ENCODE measurements around the gene NOD1. TPM values are rescaled to one million over a fixed set of nuclear protein-coding genes. Genes with fewer than 3 reads are reported as not detected.
"Not testable (repeated sequence)": the region's sequence is repeated elsewhere in the genome, so short reads cannot be mapped to it uniquely, and the experiment has no call there.

NOD1 gene
- total RNA-seq, 1 donor from 2014 or later = 7.8 TPM

DNA sequence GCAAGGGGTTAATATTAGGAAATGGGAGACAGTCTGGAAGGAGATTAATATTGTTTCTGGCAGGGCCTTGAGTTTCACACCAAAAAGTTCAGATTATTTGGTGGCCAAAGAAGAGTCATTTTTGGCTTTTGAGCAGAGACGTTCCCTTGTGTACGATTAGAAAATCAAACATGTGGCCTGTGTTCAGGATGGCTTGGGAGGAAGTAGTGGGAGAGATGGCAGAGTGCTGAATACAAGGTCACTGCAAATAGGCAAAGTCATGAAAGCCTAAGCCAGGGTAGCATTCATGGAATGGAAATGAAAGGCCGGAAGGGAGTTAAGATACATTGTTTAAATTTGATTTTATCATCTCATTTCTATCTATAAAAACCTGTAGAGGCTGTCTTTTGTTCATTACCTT, 35.6 kb upstream of the NOD1 start:
- Histone ChIP-seq H3K27me3 (ENCODE audit: control insufficient read depth, insufficient read depth, low read length) (no peaks in the 10 kb centered on the region), H3K36me3 (ENCODE audit: control insufficient read depth, insufficient read depth, low read length) (no peaks in the 10 kb centered on the region), H3K4me3 (ENCODE audit: low read depth, low read length) (no peak overlapping the region)
- TF ChIP-seq, protein P1, sequence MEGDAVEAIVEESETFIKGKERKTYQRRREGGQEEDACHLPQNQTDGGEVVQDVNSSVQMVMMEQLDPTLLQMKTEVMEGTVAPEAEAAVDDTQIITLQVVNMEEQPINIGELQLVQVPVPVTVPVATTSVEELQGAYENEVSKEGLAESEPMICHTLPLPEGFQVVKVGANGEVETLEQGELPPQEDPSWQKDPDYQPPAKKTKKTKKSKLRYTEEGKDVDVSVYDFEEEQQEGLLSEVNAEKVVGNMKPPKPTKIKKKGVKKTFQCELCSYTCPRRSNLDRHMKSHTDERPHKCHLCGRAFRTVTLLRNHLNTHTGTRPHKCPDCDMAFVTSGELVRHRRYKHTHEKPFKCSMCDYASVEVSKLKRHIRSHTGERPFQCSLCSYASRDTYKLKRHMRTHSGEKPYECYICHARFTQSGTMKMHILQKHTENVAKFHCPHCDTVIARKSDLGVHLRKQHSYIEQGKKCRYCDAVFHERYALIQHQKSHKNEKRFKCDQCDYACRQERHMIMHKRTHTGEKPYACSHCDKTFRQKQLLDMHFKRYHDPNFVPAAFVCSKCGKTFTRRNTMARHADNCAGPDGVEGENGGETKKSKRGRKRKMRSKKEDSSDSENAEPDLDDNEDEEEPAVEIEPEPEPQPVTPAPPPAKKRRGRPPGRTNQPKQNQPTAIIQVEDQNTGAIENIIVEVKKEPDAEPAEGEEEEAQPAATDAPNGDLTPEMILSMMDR (IDR thresholded peaks at IDR 0.05; ENCODE audit: insufficient read depth, low read length, poor library complexity, severe bottlenecking) = no peak
- DNase-seq (ENCODE audit: low read depth) = no peak

DNA sequence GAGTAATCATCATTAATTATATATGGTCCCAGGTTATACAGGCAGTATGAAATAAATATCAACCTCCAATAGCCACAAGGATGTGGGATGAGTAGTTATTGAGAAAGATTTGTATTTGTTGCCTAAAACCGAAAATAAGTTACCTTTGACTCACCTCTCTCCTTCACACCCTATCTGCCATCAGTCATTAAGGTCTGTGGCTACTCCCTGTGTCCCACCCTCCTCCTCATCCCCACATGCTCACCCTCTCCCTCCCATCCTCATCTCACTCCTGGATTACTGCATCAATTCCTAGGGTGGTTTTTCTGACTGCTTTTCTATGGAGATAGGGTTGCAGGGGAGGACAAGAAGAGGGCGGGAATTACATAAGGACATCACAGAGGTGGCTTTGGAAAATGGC, 35.2 kb upstream of the NOD1 start:
- H3K36me3 ChIP-seq (ENCODE audit: control insufficient read depth, insufficient read depth, low read length) = no peaks in the 10 kb centered on the region
- DNase-seq (ENCODE audit: low read depth) = no peak
- no peaks in the 10 kb centered on the region for H3K27me3 ChIP-seq (ENCODE audit: control insufficient read depth, insufficient read depth, low read length)
- TF ChIP-seq, protein P1 (IDR thresholded peaks at IDR 0.05; ENCODE audit: insufficient read depth, low read length, poor library complexity, severe bottlenecking) = no peak
- H3K4me3 ChIP-seq (ENCODE audit: low read depth, low read length) = no peak overlapping the region

DNA sequence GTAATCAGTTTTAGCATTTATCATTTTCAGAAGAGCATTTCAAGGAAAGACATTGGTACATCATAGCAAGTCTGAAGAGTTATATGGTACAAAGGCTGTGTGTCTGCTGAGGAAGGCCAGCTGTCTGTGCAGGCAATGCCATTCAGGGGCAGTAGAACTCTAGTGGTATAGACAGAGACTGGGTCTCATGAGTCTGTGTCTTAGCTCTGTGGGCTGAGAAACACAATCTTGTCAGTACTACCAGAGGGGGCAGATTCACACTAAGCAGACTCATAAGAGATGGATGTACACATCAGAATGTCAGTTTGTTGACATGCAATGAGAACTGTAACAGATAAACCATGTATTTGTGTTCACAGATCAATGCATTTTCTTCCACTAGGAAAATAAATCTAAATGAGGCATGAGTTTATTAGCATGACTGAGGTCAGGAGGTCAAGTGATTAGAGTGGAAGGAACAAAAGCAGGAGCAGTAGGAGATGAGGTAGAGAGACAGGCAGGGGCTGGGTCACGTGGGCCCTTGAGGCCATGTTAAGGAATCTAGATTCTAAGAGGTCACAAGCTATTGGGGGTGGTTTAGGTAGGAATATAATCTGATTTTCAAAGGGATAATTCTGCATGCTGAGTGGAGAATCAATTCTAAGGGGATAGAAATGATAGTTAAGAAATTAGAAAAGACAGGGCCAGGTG, 33.5 kb upstream of the NOD1 start:
- H3K36me3 ChIP-seq (ENCODE audit: control insufficient read depth, insufficient read depth, low read length) = no peaks in the 10 kb centered on the region
- no peak overlapping the region for H3K4me3 ChIP-seq (ENCODE audit: low read depth, low read length)
- no peaks in the 10 kb centered on the region for H3K27me3 ChIP-seq (ENCODE audit: control insufficient read depth, insufficient read depth, low read length)
- no peak for DNase-seq (ENCODE audit: low read depth)
- TF ChIP-seq, protein P1 (IDR thresholded peaks at IDR 0.05; ENCODE audit: insufficient read depth, low read length, poor library complexity, severe bottlenecking) = no peak

DNA sequence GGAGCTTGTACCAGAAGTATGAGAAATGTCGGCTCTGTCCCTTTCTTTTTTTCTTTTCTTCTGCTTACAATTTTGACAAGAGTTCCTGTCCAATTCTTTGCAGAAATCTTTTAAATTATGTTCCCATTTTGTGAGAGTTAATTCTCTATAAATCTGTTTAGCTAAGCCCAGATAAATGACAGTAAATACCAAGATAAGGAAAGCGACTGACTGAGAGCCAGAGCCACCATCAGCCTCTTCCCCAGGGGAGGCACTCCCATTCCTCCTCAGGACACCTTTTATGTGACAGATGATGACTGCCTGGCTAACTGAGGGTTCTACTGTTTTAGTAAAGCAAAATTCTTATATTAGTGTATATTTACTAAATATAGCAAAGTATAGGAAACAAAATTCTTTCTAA, 32.9 kb upstream of the NOD1 start:
- H3K36me3 ChIP-seq (ENCODE audit: control insufficient read depth, insufficient read depth, low read length) = no peaks in the 10 kb centered on the region
- no peak for DNase-seq (ENCODE audit: low read depth)
- H3K27me3 ChIP-seq (ENCODE audit: control insufficient read depth, insufficient read depth, low read length) = no peaks in the 10 kb centered on the region
- H3K4me3 ChIP-seq (ENCODE audit: low read depth, low read length) = no peak overlapping the region
- TF ChIP-seq, protein P1 (IDR thresholded peaks at IDR 0.05; ENCODE audit: insufficient read depth, low read length, poor library complexity, severe bottlenecking) = no peak

DNA sequence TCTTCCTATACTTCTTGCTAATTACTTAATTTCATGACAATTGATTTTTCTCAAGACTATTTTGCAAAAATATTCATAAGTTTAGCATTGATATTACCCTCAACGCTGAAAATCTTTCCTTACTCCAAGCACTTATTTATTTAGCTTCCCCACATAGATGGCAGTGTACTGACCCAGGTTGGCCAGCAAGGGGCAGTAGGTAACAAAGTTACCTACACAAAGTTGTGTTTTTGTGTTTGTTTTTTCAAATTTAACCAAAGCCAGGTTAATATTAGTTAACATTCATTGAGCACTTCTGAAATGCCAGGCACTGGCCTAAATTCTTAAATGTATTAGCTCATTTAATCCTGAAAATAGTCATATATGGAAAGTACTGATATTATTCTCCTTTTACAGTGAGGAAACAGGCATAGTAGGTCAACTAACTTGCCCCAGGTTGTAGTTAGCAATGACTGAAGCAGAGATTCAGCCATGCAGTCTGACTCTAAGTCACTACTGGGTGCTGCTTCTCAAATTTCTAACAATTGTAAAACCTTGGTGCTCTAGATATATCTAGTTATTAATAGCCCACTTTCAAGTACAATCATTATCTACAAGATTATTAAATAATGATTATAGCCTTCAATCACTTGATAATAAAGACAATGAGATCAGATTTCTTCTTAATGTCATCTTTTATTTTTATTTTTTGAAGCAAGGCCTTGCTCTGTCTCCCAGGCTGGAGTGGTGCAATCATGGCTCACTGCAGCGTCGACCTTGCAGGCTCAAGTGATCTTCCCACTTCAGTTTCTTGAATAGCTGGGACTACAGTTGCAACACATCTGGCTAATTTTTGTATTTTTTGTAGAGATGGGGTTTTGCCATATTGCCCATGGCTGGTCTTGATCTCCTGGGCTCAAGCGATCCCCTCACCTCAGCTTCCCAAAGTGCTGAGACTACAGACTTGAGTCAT, 31.8 kb upstream of the NOD1 start:
- no peak overlapping the region for H3K4me3 ChIP-seq (ENCODE audit: low read depth, low read length)
- TF ChIP-seq, protein P1 (IDR thresholded peaks at IDR 0.05; ENCODE audit: insufficient read depth, low read length, poor library complexity, severe bottlenecking) = peak; percentile 74
- DNase-seq (ENCODE audit: low read depth) = no peak

DNA sequence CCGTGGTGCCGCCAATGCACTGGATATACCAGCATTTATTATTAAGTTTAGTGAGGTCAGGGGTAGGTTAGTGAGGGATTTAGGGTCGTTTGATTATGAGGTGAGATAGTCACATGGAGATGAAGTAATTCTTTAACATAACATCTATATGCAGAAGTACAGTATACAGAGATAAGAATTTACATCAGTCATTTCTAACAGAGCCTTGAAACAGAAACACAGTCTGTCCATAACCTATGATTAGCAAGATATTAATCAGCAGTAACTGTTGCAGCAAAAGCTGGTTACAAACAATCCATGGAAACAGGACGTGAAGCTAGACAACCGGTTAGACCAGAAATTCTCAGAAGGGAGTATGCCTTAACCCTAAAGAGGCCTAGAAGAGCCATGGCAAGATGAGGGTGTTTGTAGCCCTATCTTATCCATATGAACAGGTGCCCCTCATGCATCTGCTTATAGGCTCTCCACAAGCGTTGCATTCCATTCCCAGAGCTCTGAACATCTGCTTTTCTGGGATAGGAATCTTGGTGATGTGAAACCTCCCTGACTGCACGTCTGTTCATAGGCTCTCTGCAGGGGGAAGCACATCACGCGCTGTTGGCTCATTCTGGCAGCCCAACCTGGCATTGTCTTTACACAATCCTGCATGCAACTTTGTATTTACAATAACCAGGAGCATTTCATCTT, 30.7 kb upstream of the NOD1 start:
- H3K4me3 ChIP-seq (ENCODE audit: low read depth, low read length); H3K36me3 ChIP-seq (ENCODE audit: control insufficient read depth, insufficient read depth, low read length); DNase-seq (ENCODE audit: low read depth): not testable (repeated sequence)

More for the DNA sequence above, 31.8 kb upstream of the NOD1 start:
- H3K27me3 ChIP-seq (ENCODE audit: control insufficient read depth, insufficient read depth, low read length) = no peaks in the 10 kb centered on the region
- no peaks in the 10 kb centered on the region for H3K36me3 ChIP-seq (ENCODE audit: control insufficient read depth, insufficient read depth, low read length)

DNA sequence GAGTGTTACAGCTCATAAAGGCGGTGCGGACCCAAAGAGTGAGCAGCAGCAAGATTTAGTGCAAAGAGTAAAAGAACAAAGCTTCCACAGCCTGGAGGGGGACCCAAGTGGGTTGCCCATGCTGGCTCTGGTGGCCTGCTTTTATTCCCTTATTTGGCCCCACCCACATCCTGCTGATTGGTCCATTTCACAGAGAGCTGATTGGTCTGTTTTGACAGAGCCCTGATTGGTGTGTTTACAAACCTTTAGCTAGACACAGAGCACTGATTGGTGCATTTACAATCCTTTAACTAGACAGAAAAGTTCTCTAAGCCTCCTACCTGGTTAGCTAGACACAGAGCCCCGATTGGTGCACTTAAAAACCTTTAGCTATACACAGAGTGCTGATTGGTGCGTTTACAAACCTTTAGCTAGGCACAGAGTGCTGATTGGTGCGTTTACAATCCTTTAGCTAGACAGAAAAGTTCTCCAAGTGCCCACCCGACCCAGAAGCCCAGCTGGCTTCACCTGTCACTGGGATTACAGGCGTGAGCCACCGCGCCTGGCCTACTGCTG, 28.8 kb upstream of the NOD1 start:
- not testable (repeated sequence) for H3K4me3 ChIP-seq (ENCODE audit: low read depth, low read length); H3K36me3 ChIP-seq (ENCODE audit: control insufficient read depth, insufficient read depth, low read length); DNase-seq (ENCODE audit: low read depth); H3K27me3 ChIP-seq (ENCODE audit: control insufficient read depth, insufficient read depth, low read length)

More for the DNA sequence above, 30.7 kb upstream of the NOD1 start:
- not testable (repeated sequence) for H3K27me3 ChIP-seq (ENCODE audit: control insufficient read depth, insufficient read depth, low read length)
